Kidney (tissue), 14 donors: ENCODE measurements around the gene STX1B. TPM values are rescaled to one million over a fixed set of nuclear protein-coding genes. Genes with fewer than 3 reads are reported as not detected.
A peak's percentile ranks its signal among the peaks of the same experiment; 100 is the strongest.

Experiments
- DNase-seq, 5 donors: peaks; one replicate each; pipeline ENCODE4 v3.0.0-alpha.2; 2013 to 2020
- FAIRE-seq: peaks from 2 replicates; lab custom pipeline; 2012; peaks lifted over from hg19 to GRCh38; lab: Jason Lieb, UNC
- H3K27ac ChIP-seq, 2 donors: one replicate each; pipeline ENCODE4 v1.7.0; 2013; ENCODE audit warnings: low read depth in 2 of 2, low read length in 2 of 2, inconsistent platforms in 1 of 2
- H3K27me3 ChIP-seq: one replicate; pipeline ENCODE4 v1.7.1; 2013; ENCODE audit warnings: low read length, inconsistent platforms; ENCODE audit not compliant: control insufficient read depth, insufficient read depth
- H3K36me3 ChIP-seq, 3 donors: one replicate each; pipeline versions ENCODE4 v1.7.0 to v1.7.1; 2013; ENCODE audit warnings: low read length in 3 of 3, control low read depth in 1 of 3, inconsistent platforms in 1 of 3; ENCODE audit not compliant: insufficient read depth in 3 of 3, control insufficient read depth in 2 of 3
- H3K4me1 ChIP-seq, 3 donors: one replicate each; pipeline versions ENCODE4 v1.7.0 to v1.7.1; 2013; ENCODE audit warnings: low read length in 3 of 3, inconsistent platforms in 1 of 3, low read depth in 1 of 3; ENCODE audit not compliant: control insufficient read depth in 2 of 3, insufficient read depth in 2 of 3
- H3K4me3 ChIP-seq, 3 donors: one replicate each; pipeline versions ENCODE4 v1.7.0 to v1.8.1; 2013; ENCODE audit warnings: low read length in 3 of 3, control low read depth in 1 of 3, inconsistent platforms in 1 of 3
- H3K9ac ChIP-seq, 3 donors: one replicate each; pipeline versions ENCODE4 v1.7.0 to v1.7.1; 2013; ENCODE audit warnings: low read length in 3 of 3, control low read depth in 1 of 3, inconsistent platforms in 1 of 3
- H3K9me3 ChIP-seq, 3 donors: one replicate each; pipeline versions ENCODE4 v1.7.0 to v1.7.1; 2013; ENCODE audit warnings: low read length in 3 of 3, control low read depth in 1 of 3, inconsistent platforms in 1 of 3; ENCODE audit not compliant: control insufficient read depth in 2 of 3, insufficient read depth in 1 of 3
- CTCF ChIP-seq: IDR thresholded peaks from 3 replicates; pipeline ENCODE4 v1.5.1; 2012; ENCODE audit warnings: mild to moderate bottlenecking, moderate library complexity, borderline replicate concordance; ENCODE audit not compliant: insufficient read depth; ENCODE audit errors: extremely low read depth
- intact Hi-C: fragments of 100-400 bp; cut with DNase I; formaldehyde crosslinking; loops from one replicate; pipeline ENCODE4 v1.11.1; 2022
- polyA plus RNA-seq: library from polyadenylated mRNA; stranded (reverse); fragments of 350-450 nt; fragmentation: Illumina TruSeq; extraction: RNeasy Lipid Tissue Mini Kit (QIAGEN cat#74804); gene quantifications from one replicate; pipeline ENCODE4 v1.2.3, GENCODE V29; 2014; ENCODE audit warnings: low read depth, low replicate concordance; ENCODE audit not compliant: insufficient read depth
- total RNA-seq: library from RNA; stranded (reverse); fragmentation: NEBNext Ultra II Directional; extraction: Animal tissue kit (Norgen Biotek cat#: 25700); gene quantifications from one replicate; pipeline ENCODE4 v1.2.1, GENCODE V29; 2021
- donor health status: control.
- donor health status: control.
- donor health status: control.
- donor health status: control.
- donor health status: control.
- donor health status: DM: yes; HTN: yes; CAD: no.
- donor health status: Normal renal cell carcinoma (clear cell type).

Gene STX1B
- total and polyA plus RNA-seq, 2 donors from 2014 or later: 0.22 to 1.7 TPM

GRCh38 chr16:31042866-31043265, 32.4 kb upstream of the STX1B start:
- DNase-seq: no peak
- FAIRE-seq: no peak
- no peak overlapping the region for H3K27ac ChIP-seq
- H3K36me3 ChIP-seq: peaks cover 0 to 22% (median 13%) of the 10 kb centered on the region in 3 donors
- no peak overlapping the region for H3K9ac ChIP-seq
- no peaks in the 10 kb centered on the region for H3K4me1 ChIP-seq
- no peaks in the 10 kb centered on the region for H3K27me3 ChIP-seq
- H3K9me3 ChIP-seq: no peaks in the 10 kb centered on the region
- TF ChIP-seq CTCF: no peak
- intact Hi-C loops: no loop called here
- no peak overlapping the region for H3K4me3 ChIP-seq

GRCh38 chr16:31038993-31039392, 28.6 kb upstream of the STX1B start:
- H3K36me3 ChIP-seq: peaks cover 0 to 27% (median 15%) of the 10 kb centered on the region in 3 donors

GRCh38 chr16:31036691-31037090, 26.3 kb upstream of the STX1B start:
- H3K4me1 ChIP-seq: peaks cover 0 to 14% (median 8%) of the 10 kb centered on the region in 3 donors
- DNase-seq: no peak
- no peak overlapping the region for H3K27ac ChIP-seq
- H3K9ac ChIP-seq: no peak overlapping the region
- no peaks in the 10 kb centered on the region for H3K9me3 ChIP-seq
- intact Hi-C loops: no loop called here
- no peak for FAIRE-seq
- peaks cover 0 to 23% (median 15%) of the 10 kb centered on the region in 3 donors for H3K36me3 ChIP-seq
- no peak for TF ChIP-seq CTCF
- H3K4me3 ChIP-seq: peak overlapping the region in 1 of 3 donors; percentile 7
- H3K27me3 ChIP-seq: no peaks in the 10 kb centered on the region

More at GRCh38 chr16:31038993-31039392, 28.6 kb upstream of the STX1B start:
- Histone ChIP-seq H3K27me3 (no peaks in the 10 kb centered on the region), H3K4me1 (peaks cover 0 to 8% (median 6%) of the 10 kb centered on the region in 3 donors), H3K4me3 (no peak overlapping the region), H3K9me3 (no peaks in the 10 kb centered on the region), H3K9ac (no peak overlapping the region), H3K27ac (no peak overlapping the region)
- no peak for TF ChIP-seq CTCF
- FAIRE-seq: no peak
- intact Hi-C loops: no loop called here
- DNase-seq: no peak
